GM12878 (cell line): ENCODE data around the gene NTF4.
"Not testable (repeated sequence)": the region's sequence is repeated elsewhere in the genome, so short reads cannot be mapped to it uniquely, and the experiment has no call there.

ENCODE experiments used
- CHD2 ChIP-seq: IDR thresholded peaks from 2 replicates; pipeline ENCODE4 v1.6.1; 2011; ENCODE audit warnings: low read depth, low read length, improper control_type of control experiment, borderline replicate concordance
- CTCF ChIP-seq, 3 experiments: IDR thresholded peaks in 2 of 3; conservative IDR thresholded peaks in 1 of 3; 2 replicates each; pipeline ENCODE4 v1.5.1; 2011; ENCODE audit warnings: low read depth in 3 of 3, low read length in 3 of 3, mild to moderate bottlenecking in 3 of 3, control low read depth in 2 of 3, moderate library complexity in 2 of 3, inconsistent platforms in 1 of 3, mixed read lengths in 1 of 3; ENCODE audit not compliant: control insufficient read depth in 2 of 3, insufficient read depth in 1 of 3; ENCODE audit errors: extremely low read depth in 1 of 3
- HCFC1 ChIP-seq: fragments of 150-350 bp; IDR thresholded peaks from 2 replicates; pipeline ENCODE4 v1.6.1; 2014; ENCODE audit warnings: low read length
- HDAC2 ChIP-seq: fragments of 200-600 bp; sonication (generic); IDR thresholded peaks from 2 replicates; pipeline ENCODE4 v1.6.1; 2017
- IKZF1 ChIP-seq: fragments of 450-650 bp; conservative IDR thresholded peaks from 2 replicates; pipeline ENCODE4 v1.6.1; 2017; ENCODE audit warnings: antibody characterized with exemption, mild to moderate bottlenecking
- POLR2A ChIP-seq: IDR thresholded peaks from 2 replicates; pipeline ENCODE4 v1.6.1; 2011; ENCODE audit warnings: low read depth, mild to moderate bottlenecking, low read length
- RAD21 ChIP-seq: IDR thresholded peaks from 2 replicates; pipeline ENCODE4 v1.6.1; 2011; ENCODE audit warnings: mild to moderate bottlenecking, low read depth, low read length, moderate library complexity; ENCODE audit not compliant: insufficient read depth
- SMC3 ChIP-seq: IDR thresholded peaks from 2 replicates; pipeline ENCODE4 v1.6.1; 2011; ENCODE audit warnings: low read length, improper control_type of control experiment, borderline replicate concordance
- TCF12 ChIP-seq: IDR thresholded peaks from 2 replicates; pipeline ENCODE4 v1.6.1; 2011; ENCODE audit warnings: low read depth, mild to moderate bottlenecking, low read length
- ZNF274 ChIP-seq: IDR thresholded peaks from one replicate; pipeline ENCODE4 v1.8.0; 2011; ENCODE audit not compliant: insufficient read length, insufficient read depth
- ZZZ3 ChIP-seq: IDR thresholded peaks from 2 replicates; pipeline ENCODE4 v1.6.1; 2011; ENCODE audit warnings: low read depth; ENCODE audit not compliant: control insufficient read depth, insufficient read length

- not testable (repeated sequence) for TF ChIP-seq HCFC1, IKZF1, ZNF274, POLR2A, ZZZ3, HDAC2, TCF12, CHD2
- TF ChIP-seq SMC3 (peak; percentile 36; the same call in 1 of the 2 replicates), RAD21 (peak; percentile 41; the same call in 1 of the 2 replicates), CTCF (IDR thresholded peaks at IDR 0.05 in 2 of 3, conservative IDR thresholded peaks at IDR 0.05 in 1 of 3; ENCODE audit: control insufficient read depth in 2 of 3, extremely low read depth in 1 of 3, insufficient read depth in 1 of 3, low read depth in 3 of 3, low read length in 3 of 3) (peak; percentile 33 to 54 (median 42); a peak in 5 of 6 replicates)
Observed at GRCh38 chr19:49074869-49075268, 10.3 kb upstream of the NTF4 start.
